HEK293 (cell line): Measurements from ENCODE around the gene AXL.

Experiments
- CTCF ChIA-PET: fragments of 350-600 bp; formaldehyde crosslinking; extraction: SDS; loops from one replicate; lab custom pipeline; 2021; ENCODE audit warnings: antibody characterized with exemption; lab: Yijun Ruan, JAX
- POLR2A ChIA-PET: fragments of 300-600 bp; formaldehyde crosslinking; extraction: SDS; loops from one replicate; lab custom pipeline; 2020; ENCODE audit warnings: antibody characterized with exemption, inconsistent platforms; lab: Yijun Ruan, JAX
- H3K27ac ChIP-seq: fragments of 200-500 bp; sonication (Bioruptor generic); 2 replicates; pipeline ENCODE4 v1.5.1; 2014; ENCODE audit warnings: low read depth, low read length, control low read depth, inconsistent platforms; ENCODE audit errors: extremely low read depth
- H3K36me3 ChIP-seq, 2 experiments: fragments of 200-500 bp in 1 of 2; sonication (Bioruptor generic) in 1 of 2; 1 replicate in 1 of 2; 2 replicates in 1 of 2; pipeline ENCODE4 v1.5.1; 2014 to 2017; ENCODE audit warnings: inconsistent platforms in 2 of 2, low read length in 2 of 2; ENCODE audit not compliant: control insufficient read depth in 2 of 2, insufficient read depth in 1 of 2
- H3K4me1 ChIP-seq: fragments of 200-500 bp; sonication (Bioruptor generic); 2 replicates; pipeline ENCODE4 v1.5.1; 2014; ENCODE audit warnings: mild to moderate bottlenecking, low read length, inconsistent platforms; ENCODE audit not compliant: control insufficient read depth, insufficient read depth
- H3K4me3 ChIP-seq: 2 replicates; pipeline ENCODE4 v1.5.1; 2011; ENCODE audit warnings: low read depth, mild to moderate bottlenecking, control low read depth, low read length, moderate library complexity
- H3K9me3 ChIP-seq: fragments of 200-500 bp; sonication (Bioruptor generic); 2 replicates; pipeline ENCODE4 v1.5.1; 2014; ENCODE audit warnings: low read depth, low read length, inconsistent platforms; ENCODE audit not compliant: control insufficient read depth, insufficient read depth
- OSR2 ChIP-seq: fragments of 450-650 bp; formaldehyde crosslinking; IDR thresholded peaks from 2 replicates; pipeline ENCODE4 v1.5.1; 2016; ENCODE audit warnings: missing biosample characterization, missing genetic modification characterization
- PRDM4 ChIP-seq: fragments of 450-650 bp; formaldehyde crosslinking; IDR thresholded peaks from 2 replicates; pipeline ENCODE4 v1.5.1; 2017; ENCODE audit warnings: missing biosample characterization, missing genetic modification characterization
- SCRT1 ChIP-seq: fragments of 450-650 bp; formaldehyde crosslinking; IDR thresholded peaks from 2 replicates; pipeline ENCODE4 v1.5.1; 2016; ENCODE audit warnings: missing biosample characterization, missing genetic modification characterization, borderline replicate concordance
- SP3 ChIP-seq: fragments of 450-650 bp; formaldehyde crosslinking; IDR thresholded peaks from 2 replicates; pipeline ENCODE4 v1.5.1; 2016; ENCODE audit warnings: missing biosample characterization, missing genetic modification characterization
- YY2 ChIP-seq: fragments of 450-650 bp; formaldehyde crosslinking; IDR thresholded peaks from 2 replicates; pipeline ENCODE4 v1.5.1; 2016; ENCODE audit warnings: missing biosample characterization, missing genetic modification characterization
- ZBTB21 ChIP-seq: fragments of 450-650 bp; formaldehyde crosslinking; IDR thresholded peaks from 2 replicates; pipeline ENCODE4 v1.5.1; 2017; ENCODE audit warnings: missing biosample characterization, missing genetic modification characterization
- ZBTB6 ChIP-seq: fragments of 450-650 bp; formaldehyde crosslinking; IDR thresholded peaks from 2 replicates; pipeline ENCODE4 v1.5.1; 2017; ENCODE audit warnings: missing biosample characterization, missing genetic modification characterization
- ZBTB7A ChIP-seq: fragments of 450-650 bp; formaldehyde crosslinking; IDR thresholded peaks from 2 replicates; pipeline ENCODE4 v1.5.1; 2016; ENCODE audit warnings: low read depth, missing biosample characterization, missing genetic modification characterization
- ZNF146 ChIP-seq: fragments of 450-650 bp; formaldehyde crosslinking; IDR thresholded peaks from 2 replicates; pipeline ENCODE4 v1.5.1; 2016; ENCODE audit warnings: missing biosample characterization, missing genetic modification characterization
- ZNF239 ChIP-seq: fragments of 450-650 bp; formaldehyde crosslinking; IDR thresholded peaks from 2 replicates; pipeline ENCODE4 v1.5.1; 2016; ENCODE audit warnings: missing biosample characterization, missing genetic modification characterization
- ZNF274 ChIP-seq, 2 experiments: fragments of 200-500 bp in 1 of 2; fragments of 450-650 bp in 1 of 2; sonication (Bioruptor generic) in 1 of 2; formaldehyde crosslinking in 1 of 2; IDR thresholded peaks; 2 replicates each; pipeline versions ENCODE4 v1.5.1 to v1.6.1; 2014 to 2016; ENCODE audit warnings: borderline replicate concordance in 1 of 2, inconsistent platforms in 1 of 2, low read length in 1 of 2, missing biosample characterization in 1 of 2, missing genetic modification characterization in 1 of 2
- ZNF394 ChIP-seq: fragments of 450-650 bp; formaldehyde crosslinking; IDR thresholded peaks from 2 replicates; pipeline ENCODE4 v1.5.1; 2016; ENCODE audit warnings: missing biosample characterization, missing genetic modification characterization, mild to moderate bottlenecking, moderate library complexity, borderline replicate concordance
- ZNF488 ChIP-seq: fragments of 450-650 bp; formaldehyde crosslinking; IDR thresholded peaks from 2 replicates; pipeline ENCODE4 v1.5.1; 2016; ENCODE audit warnings: missing biosample characterization, missing genetic modification characterization
- ZNF501 ChIP-seq: fragments of 450-650 bp; formaldehyde crosslinking; IDR thresholded peaks from 2 replicates; pipeline ENCODE4 v1.5.1; 2016; ENCODE audit warnings: missing biosample characterization, missing genetic modification characterization
- ZNF610 ChIP-seq: fragments of 450-650 bp; formaldehyde crosslinking; IDR thresholded peaks from 2 replicates; pipeline ENCODE4 v1.5.1; 2016; ENCODE audit warnings: missing biosample characterization, missing genetic modification characterization, borderline replicate concordance
- ZNF660 ChIP-seq: fragments of 450-650 bp; IDR thresholded peaks from 2 replicates; pipeline ENCODE4 v1.5.1; 2018; ENCODE audit warnings: missing biosample characterization, mild to moderate bottlenecking, missing genetic modification characterization
- ZNF76 ChIP-seq: fragments of 450-650 bp; formaldehyde crosslinking; IDR thresholded peaks from 2 replicates; pipeline ENCODE4; 2016; ENCODE audit warnings: low read depth, missing biosample characterization, missing genetic modification characterization, borderline replicate concordance
- ZNF777 ChIP-seq: fragments of 450-650 bp; formaldehyde crosslinking; IDR thresholded peaks from 2 replicates; pipeline ENCODE4 v1.5.1; 2017; ENCODE audit warnings: missing biosample characterization, missing genetic modification characterization, borderline replicate concordance
- ZSCAN18 ChIP-seq: fragments of 450-650 bp; formaldehyde crosslinking; IDR thresholded peaks from 2 replicates; pipeline ENCODE4 v1.5.1; 2016; ENCODE audit warnings: missing biosample characterization, missing genetic modification characterization
- TF ChIP-seq, protein P1 (sequence below): fragments of 450-650 bp; formaldehyde crosslinking; IDR thresholded peaks from 2 replicates; pipeline ENCODE4 v1.5.1; 2016; ENCODE audit warnings: missing biosample characterization, missing genetic modification characterization

Gene AXL

DNA sequence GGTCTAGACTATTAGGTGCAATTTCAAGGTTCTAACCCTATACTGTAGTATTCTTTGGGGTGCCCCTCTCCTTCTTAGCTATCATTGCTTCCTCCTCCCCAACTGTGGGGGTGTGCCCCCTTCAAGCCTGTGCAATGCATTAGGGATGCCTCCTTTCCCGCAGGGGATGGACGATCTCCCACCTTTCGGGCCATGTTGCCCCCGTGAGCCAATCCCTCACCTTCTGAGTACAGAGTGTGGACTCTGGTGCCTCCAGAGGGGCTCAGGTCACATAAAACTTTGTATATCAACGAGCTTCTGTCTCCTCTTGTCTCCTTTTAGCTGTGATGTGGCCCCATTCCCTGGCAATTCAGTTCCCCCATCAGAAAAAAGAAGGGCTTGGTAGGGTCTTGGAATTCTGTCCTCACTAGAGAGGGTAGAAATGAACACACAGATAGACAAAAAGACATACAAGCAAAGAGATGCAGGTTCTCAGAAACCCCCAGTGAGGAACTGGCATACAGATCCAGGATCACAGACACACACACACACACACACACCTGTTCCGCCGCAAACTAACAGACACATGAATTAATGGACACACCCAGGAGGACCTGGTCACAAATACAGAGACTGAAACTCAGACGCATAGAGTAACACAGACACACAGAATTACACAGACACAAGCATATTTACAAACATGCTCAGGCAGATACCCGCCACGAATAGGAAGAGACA is 42.6 kb downstream of the AXL start:
- Histone ChIP-seq H3K9me3 (no peaks in the 10 kb centered on the region), H3K4me1 (peaks cover 4% of the 10 kb centered on the region), H3K27ac (no peak overlapping the region; the same call in 1 of the 2 replicates), H3K36me3 (peaks cover 4 to 6% of the 10 kb centered on the region in 2 experiments; a peak in 2 of 3 replicates), H3K4me3 (peak overlapping the region; percentile 33)
- ChIA-PET POLR2A (interaction anchor here (1.0 to 3.5 kb wide), 6 partner anchors 9 to 58 kb away, joined by 3 to 64 read pairs (median 10); no protein-coding TSS in a partner anchor), CTCF (interaction anchor here (0.6 to 8.4 kb wide), 14 partner anchors 10 to 1068 kb away, joined by 3 to 184 read pairs (median 4); no protein-coding TSS in a partner anchor)
- TF ChIP-seq ZNF239 (tag by site-specific recombination) (peak; percentile 49; the same call in 1 of the 2 replicates), ZNF488 (tag by site-specific recombination) (peak; percentile 48; the same call in 1 of the 2 replicates), ZNF777 (tag by site-specific recombination) (peak; percentile 85), ZNF274 (IDR thresholded peaks at IDR 0.05; ENCODE audit: low read length) (no peak), ZNF274 (tag by site-specific recombination; IDR thresholded peaks at IDR 0.05; ENCODE audit: borderline replicate concordance) (peak; percentile 23; the same call in 1 of the 2 replicates), PRDM4 (tag by site-specific recombination) (0 out of 2 replicates have a peak, but pooled peaks have one; percentile 6), SP3 (tag by site-specific recombination) (no peak), SCRT1 (tag by site-specific recombination) (peak; percentile 54; the same call in 1 of the 2 replicates), ZSCAN18 (tag by site-specific recombination) (no peak)
- TF ChIP-seq, protein P1, sequence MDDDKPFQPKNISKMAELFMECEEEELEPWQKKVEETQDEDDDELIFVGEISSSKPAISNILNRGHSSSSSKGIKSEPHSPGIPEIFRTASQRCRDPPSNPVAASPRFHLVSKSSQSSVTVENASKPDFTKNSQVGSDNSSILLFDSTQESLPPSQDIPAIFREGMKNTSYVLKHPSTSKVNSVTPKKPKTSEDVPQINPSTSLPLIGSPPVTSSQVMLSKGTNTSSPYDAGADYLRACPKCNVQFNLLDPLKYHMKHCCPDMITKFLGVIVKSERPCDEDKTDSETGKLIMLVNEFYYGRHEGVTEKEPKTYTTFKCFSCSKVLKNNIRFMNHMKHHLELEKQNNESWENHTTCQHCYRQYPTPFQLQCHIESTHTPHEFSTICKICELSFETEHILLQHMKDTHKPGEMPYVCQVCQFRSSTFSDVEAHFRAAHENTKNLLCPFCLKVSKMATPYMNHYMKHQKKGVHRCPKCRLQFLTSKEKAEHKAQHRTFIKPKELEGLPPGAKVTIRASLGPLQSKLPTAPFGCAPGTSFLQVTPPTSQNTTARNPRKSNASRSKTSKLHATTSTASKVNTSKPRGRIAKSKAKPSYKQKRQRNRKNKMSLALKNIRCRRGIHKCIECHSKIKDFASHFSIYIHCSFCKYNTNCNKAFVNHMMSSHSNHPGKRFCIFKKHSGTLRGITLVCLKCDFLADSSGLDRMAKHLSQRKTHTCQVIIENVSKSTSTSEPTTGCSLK (tag by site-specific recombination), result 0 out of 2 replicates have a peak, but pooled peaks have one; percentile 85

DNA sequence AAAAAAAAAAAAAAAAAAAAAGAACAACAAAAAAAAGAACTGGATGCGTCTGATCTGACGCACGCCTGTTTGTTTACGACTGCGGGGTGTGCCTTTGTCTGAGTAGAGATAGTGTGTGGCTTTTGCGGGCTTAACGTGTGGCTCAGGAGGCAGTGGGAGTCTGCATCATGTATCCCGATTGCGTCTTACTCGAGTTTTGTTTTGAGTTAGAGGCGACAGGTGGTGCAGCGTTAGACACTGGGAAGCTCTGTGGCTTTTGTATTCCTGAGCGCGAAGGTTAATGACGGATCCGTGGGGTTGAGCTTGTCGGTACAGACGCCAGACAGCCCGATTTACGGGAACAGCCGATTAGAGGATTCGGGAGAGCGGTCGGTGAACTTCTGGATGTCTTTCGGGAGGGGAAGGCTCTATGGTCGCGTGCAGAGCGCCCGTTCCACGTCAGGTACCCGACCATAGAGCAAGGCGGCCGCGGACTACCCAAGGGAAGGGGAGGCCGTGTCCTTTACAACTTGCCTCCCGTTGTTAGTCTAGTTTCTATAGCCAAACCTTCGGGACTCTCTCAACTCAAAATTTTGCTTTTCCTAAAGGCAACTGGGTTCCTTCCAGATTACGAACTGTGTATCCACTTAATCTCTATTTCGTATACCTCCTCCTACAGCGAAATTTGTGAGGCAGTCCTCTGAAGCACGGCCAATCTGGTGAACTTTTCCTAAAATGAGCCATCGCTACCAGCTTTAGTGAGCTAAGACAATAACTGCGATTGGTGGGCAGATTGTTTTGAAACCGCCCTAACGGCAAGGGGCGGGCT is 44.2 kb downstream of the AXL start:
- H3K36me3 ChIP-seq, result peaks cover 20 to 22% of the 10 kb centered on the region in 2 experiments
- CTCF ChIA-PET, result interaction anchor here (0.6 to 8.4 kb wide), 23 partner anchors 8 to 820 kb away, joined by 3 to 184 read pairs (median 4); partner anchors contain the start of gene CYP2S1
- TF ChIP-seq ZNF146 (tag by site-specific recombination), result peak; percentile 23; the same call in 1 of the 2 replicates
- 0 out of 2 replicates have a peak, but pooled peaks have one; percentile 8 for TF ChIP-seq ZBTB7A (tag by site-specific recombination)
- TF ChIP-seq ZBTB6 (tag by site-specific recombination), result peak; percentile 52; the same call in 1 of the 2 replicates
- TF ChIP-seq ZNF501 (tag by site-specific recombination), result peak; percentile 52
- peak; percentile 59 for TF ChIP-seq ZNF76
- peak; percentile 37; the same call in 1 of the 2 replicates for TF ChIP-seq ZNF660 (tag by site-specific recombination)
- TF ChIP-seq YY2 (tag by site-specific recombination), result no peak
- peak; percentile 37; the same call in 1 of the 2 replicates for TF ChIP-seq ZBTB21 (tag by site-specific recombination)
- TF ChIP-seq ZNF610 (tag by site-specific recombination), result peak; percentile 63; the same call in 1 of the 2 replicates
- 0 out of 2 replicates have a peak, but pooled peaks have one; percentile 21 for TF ChIP-seq ZNF394 (tag by site-specific recombination)
- TF ChIP-seq OSR2 (tag by site-specific recombination), result no peak

More for the DNA sequence above, 44.2 kb downstream of the AXL start:
- Histone ChIP-seq H3K9me3 (no peaks in the 10 kb centered on the region), H3K27ac (peak overlapping the region; percentile 84), H3K4me3 (peak overlapping the region; percentile 59), H3K4me1 (peaks cover 14% of the 10 kb centered on the region)
- POLR2A ChIA-PET, result interaction anchor here (0.5 to 3.5 kb wide), 49 partner anchors 8 to 1783 kb away, joined by 3 to 64 read pairs (median 5); partner anchors contain the start of genes ACTMAP, AXL, B9D2 and CCDC97
